Keratinocyte (primary cell): ENCODE data around the gene LYZL1.

Source experiments
- CTCF ChIP-seq, 3 experiments: IDR thresholded peaks in 1 of 3; conservative IDR thresholded peaks in 1 of 3; optimal IDR thresholded peaks in 1 of 3; 2 replicates in 2 of 3; 3 replicates in 1 of 3; pipeline versions ENCODE3 to v1.5.1; 2011; ENCODE audit warnings: low read length in 3 of 3, mild to moderate bottlenecking in 3 of 3, moderate library complexity in 2 of 3, control low read depth in 1 of 3, inconsistent platforms in 1 of 3; ENCODE audit not compliant: insufficient read depth in 2 of 3; ENCODE audit errors: extremely low read depth in 1 of 3
- EZH2 ChIP-seq: IDR thresholded peaks from one replicate; pipeline ENCODE4 v1.6.1; 2012; ENCODE audit warnings: inconsistent platforms, mild to moderate bottlenecking, low read length, moderate library complexity

- TF ChIP-seq CTCF (optimal IDR thresholded peaks at IDR 0.05 in 1 of 3, IDR thresholded peaks at IDR 0.05 in 1 of 3, conservative IDR thresholded peaks at IDR 0.05 in 1 of 3; ENCODE audit: extremely low read depth in 1 of 3, insufficient read depth in 2 of 3, low read length in 3 of 3) (no peak), EZH2 (no peak)
These were observed 30.4 kb downstream of the LYZL1 start for GRCh38 chr10:29319205-29319781.
